Natural killer cell treated with Interleukin-12 subunit alpha and Interleukin-12 subunit beta and Interleukin-15 and Interleukin-18, amount 100 ng/mL, for 72 hours (primary cell): ENCODE measurements around the gene TENM4. TPM values are rescaled to one million over a fixed set of nuclear protein-coding genes. Genes with fewer than 3 reads are reported as not detected.
A peak's percentile ranks its signal among the peaks of the same experiment; 100 is the strongest.

Experiments used
- ATAC-seq, 2 donors: fragments of 150-1000 bp; cut with Tn5 transposase in 1 of 2; sonication (Bioruptor Pico), chemical (Tn5 transposase) in 1 of 2; 2 replicates each; pipeline ENCODE4 v1.10.0; 2021
- DNase-seq: peaks from one replicate; pipeline ENCODE4 v3.0.0; 2022; ENCODE audit warnings: low spot score
- H3K27ac Mint-ChIP-seq, 2 donors: 1 replicate in 1 of 2; 2 replicates in 1 of 2; pipeline ENCODE4 v1.8.0; 2022; ENCODE audit warnings: mixed read lengths in 2 of 2, mild to moderate bottlenecking in 1 of 2, moderate library complexity in 1 of 2
- H3K27me3 Mint-ChIP-seq, 2 donors: 1 replicate in 1 of 2; 2 replicates in 1 of 2; pipeline ENCODE4 v1.8.0; 2022; ENCODE audit warnings: mixed read lengths in 2 of 2
- H3K36me3 Mint-ChIP-seq: one replicate; pipeline ENCODE4 v1.8.0; 2022; ENCODE audit warnings: mixed read lengths
- H3K4me1 Mint-ChIP-seq, 2 donors: 1 replicate in 1 of 2; 2 replicates in 1 of 2; pipeline ENCODE4 v1.8.0; 2022; ENCODE audit warnings: low read depth in 2 of 2, mixed read lengths in 2 of 2, mild to moderate bottlenecking in 1 of 2
- H3K4me3 Mint-ChIP-seq: one replicate; pipeline ENCODE4 v1.8.0; 2022; ENCODE audit warnings: mixed read lengths
- H3K9me3 Mint-ChIP-seq: 2 replicates; pipeline ENCODE4 v1.8.0; 2022; ENCODE audit warnings: mixed read lengths
- total RNA-seq, 2 donors: library from RNA; stranded (reverse); gene quantifications; one replicate each; pipeline ENCODE4 v1.2.3, GENCODE V29; 2022

The TENM4 gene
- total RNA-seq, 2 donors from 2014 or later, result not detected

GRCh38 chr11:78916759-78917158 lies 524.1 kb downstream of the TENM4 start:
- H3K36me3 Mint-ChIP-seq, result no peaks in the 10 kb centered on the region
- DNase-seq (no peak), ATAC-seq (no peak)
- no peaks in the 10 kb centered on the region for H3K9me3 Mint-ChIP-seq
- no peak overlapping the region for H3K4me3 Mint-ChIP-seq
- H3K27ac Mint-ChIP-seq, result no peak overlapping the region
- H3K27me3 Mint-ChIP-seq, result peaks cover 0 to 8% of the 10 kb centered on the region in 2 donors
- no peaks in the 10 kb centered on the region for H3K4me1 Mint-ChIP-seq

- no peak overlapping the region for H3K4me3 Mint-ChIP-seq
- ATAC-seq, result no peak
- H3K9me3 Mint-ChIP-seq, result no peaks in the 10 kb centered on the region
- peaks cover 0 to 6% of the 10 kb centered on the region in 2 donors for H3K27me3 Mint-ChIP-seq
- no peaks in the 10 kb centered on the region for H3K4me1 Mint-ChIP-seq
- no peak for DNase-seq
- H3K36me3 Mint-ChIP-seq, result no peaks in the 10 kb centered on the region
- no peak overlapping the region for H3K27ac Mint-ChIP-seq
These were observed 526.3 kb downstream of the TENM4 start for GRCh38 chr11:78914503-78914902.

- no peaks in the 10 kb centered on the region for H3K9me3 Mint-ChIP-seq
- no peak overlapping the region for H3K27ac Mint-ChIP-seq
- ATAC-seq, result no peak
- H3K4me1 Mint-ChIP-seq, result no peaks in the 10 kb centered on the region
- DNase-seq, result no peak
- H3K4me3 Mint-ChIP-seq, result no peak overlapping the region
- peaks cover 0 to 6% of the 10 kb centered on the region in 2 donors for H3K27me3 Mint-ChIP-seq
- no peaks in the 10 kb centered on the region for H3K36me3 Mint-ChIP-seq
These were observed 528.1 kb downstream of the TENM4 start for GRCh38 chr11:78912778-78913177.

- no peak overlapping the region for H3K4me3 Mint-ChIP-seq
These were observed 530.5 kb downstream of the TENM4 start for GRCh38 chr11:78910322-78910721.

GRCh38 chr11:78909386-78909785 lies 531.4 kb downstream of the TENM4 start:
- Mint-ChIP-seq H3K36me3 (no peaks in the 10 kb centered on the region), H3K27ac (no peak overlapping the region), H3K4me3 (no peak overlapping the region), H3K4me1 (no peaks in the 10 kb centered on the region), H3K9me3 (no peaks in the 10 kb centered on the region), H3K27me3 (peaks cover 0 to 2% of the 10 kb centered on the region in 2 donors)
- ATAC-seq (no peak), DNase-seq (no peak)

More at GRCh38 chr11:78910322-78910721, 530.5 kb downstream of the TENM4 start:
- Mint-ChIP-seq H3K27me3 (peaks cover 0 to 6% of the 10 kb centered on the region in 2 donors), H3K4me1 (no peaks in the 10 kb centered on the region), H3K9me3 (no peaks in the 10 kb centered on the region), H3K27ac (no peak overlapping the region), H3K36me3 (no peaks in the 10 kb centered on the region)
- DNase-seq (no peak), ATAC-seq (no peak)

- Mint-ChIP-seq H3K4me1 (no peaks in the 10 kb centered on the region), H3K27ac (no peak overlapping the region), H3K9me3 (no peaks in the 10 kb centered on the region), H3K36me3 (no peaks in the 10 kb centered on the region), H3K27me3 (no peaks in the 10 kb centered on the region), H3K4me3 (no peak overlapping the region)
- no peak for ATAC-seq
- no peak for DNase-seq
These were observed 533.2 kb downstream of the TENM4 start for GRCh38 chr11:78907636-78908035.

GRCh38 chr11:78906566-78906965 lies 534.3 kb downstream of the TENM4 start:
- peaks cover 0 to 2% of the 10 kb centered on the region in 2 donors for H3K27me3 Mint-ChIP-seq
- ATAC-seq (peak in 1 of 2 donors; percentile 37), DNase-seq (no peak)
- H3K4me3 Mint-ChIP-seq, result no peak overlapping the region
- no peaks in the 10 kb centered on the region for H3K36me3 Mint-ChIP-seq
- H3K27ac Mint-ChIP-seq, result no peak overlapping the region
- no peaks in the 10 kb centered on the region for H3K9me3 Mint-ChIP-seq
- H3K4me1 Mint-ChIP-seq, result no peaks in the 10 kb centered on the region

- H3K27ac Mint-ChIP-seq, result no peak overlapping the region
- H3K4me1 Mint-ChIP-seq, result no peaks in the 10 kb centered on the region
- DNase-seq, result no peak
- ATAC-seq, result peak in 1 of 2 donors; percentile 29
- no peaks in the 10 kb centered on the region for H3K36me3 Mint-ChIP-seq
- H3K9me3 Mint-ChIP-seq, result no peaks in the 10 kb centered on the region
- no peak overlapping the region for H3K4me3 Mint-ChIP-seq
- peaks cover 0 to 2% of the 10 kb centered on the region in 2 donors for H3K27me3 Mint-ChIP-seq
These were observed 535.1 kb downstream of the TENM4 start for GRCh38 chr11:78905756-78906155.

GRCh38 chr11:78902771-78903507 lies 537.9 kb downstream of the TENM4 start:
- Mint-ChIP-seq H3K9me3 (no peaks in the 10 kb centered on the region), H3K36me3 (no peaks in the 10 kb centered on the region), H3K27ac (no peak overlapping the region), H3K4me3 (no peak overlapping the region), H3K4me1 (no peaks in the 10 kb centered on the region), H3K27me3 (peaks cover 0 to 2% of the 10 kb centered on the region in 2 donors)
- ATAC-seq (no peak), DNase-seq (no peak)

- no peak overlapping the region for H3K27ac Mint-ChIP-seq
- DNase-seq (no peak), ATAC-seq (no peak)
- H3K4me1 Mint-ChIP-seq, result no peaks in the 10 kb centered on the region
- peaks cover 0 to 2% of the 10 kb centered on the region in 2 donors for H3K27me3 Mint-ChIP-seq
- no peak overlapping the region for H3K4me3 Mint-ChIP-seq
- no peaks in the 10 kb centered on the region for H3K9me3 Mint-ChIP-seq
- no peaks in the 10 kb centered on the region for H3K36me3 Mint-ChIP-seq
These were observed 539.0 kb downstream of the TENM4 start for GRCh38 chr11:78901831-78902230.

GRCh38 chr11:78898266-78898775 lies 542.5 kb downstream of the TENM4 start:
- ATAC-seq (no peak), DNase-seq (no peak)
- Mint-ChIP-seq H3K4me1 (no peaks in the 10 kb centered on the region), H3K36me3 (no peaks in the 10 kb centered on the region), H3K9me3 (no peaks in the 10 kb centered on the region), H3K4me3 (no peak overlapping the region), H3K27me3 (peaks cover 0 to 2% of the 10 kb centered on the region in 2 donors), H3K27ac (no peak overlapping the region)

- H3K36me3 Mint-ChIP-seq, result no peaks in the 10 kb centered on the region
- peaks cover 0 to 5% of the 10 kb centered on the region in 2 donors for H3K27me3 Mint-ChIP-seq
- no peak overlapping the region for H3K27ac Mint-ChIP-seq
- DNase-seq, result no peak
- peaks cover 0 to 2% of the 10 kb centered on the region in 2 donors for H3K4me1 Mint-ChIP-seq
- no peak for ATAC-seq
- peaks cover 3% of the 10 kb centered on the region for H3K9me3 Mint-ChIP-seq
- H3K4me3 Mint-ChIP-seq, result no peak overlapping the region
These were observed 546.8 kb downstream of the TENM4 start for GRCh38 chr11:78893996-78894395.

GRCh38 chr11:78889698-78890097 lies 551.1 kb downstream of the TENM4 start:
- H3K4me3 Mint-ChIP-seq, result no peak overlapping the region
- no peaks in the 10 kb centered on the region for H3K36me3 Mint-ChIP-seq
- H3K9me3 Mint-ChIP-seq, result peaks cover 3% of the 10 kb centered on the region
- peaks cover 0 to 9% of the 10 kb centered on the region in 2 donors for H3K27me3 Mint-ChIP-seq
- no peak for DNase-seq
- H3K4me1 Mint-ChIP-seq, result peaks cover 0 to 2% of the 10 kb centered on the region in 2 donors
- no peak overlapping the region for H3K27ac Mint-ChIP-seq
- no peak for ATAC-seq

- peaks cover 0 to 9% of the 10 kb centered on the region in 2 donors for H3K27me3 Mint-ChIP-seq
- no peak overlapping the region for H3K4me3 Mint-ChIP-seq
- H3K4me1 Mint-ChIP-seq, result peaks cover 0 to 2% of the 10 kb centered on the region in 2 donors
- ATAC-seq (no peak), DNase-seq (no peak)
- H3K27ac Mint-ChIP-seq, result no peak overlapping the region
- peaks cover 3% of the 10 kb centered on the region for H3K9me3 Mint-ChIP-seq
- no peaks in the 10 kb centered on the region for H3K36me3 Mint-ChIP-seq
These were observed 554.2 kb downstream of the TENM4 start for GRCh38 chr11:78886616-78887015.
